ENCODE data around the gene FGF21.

DNA sequence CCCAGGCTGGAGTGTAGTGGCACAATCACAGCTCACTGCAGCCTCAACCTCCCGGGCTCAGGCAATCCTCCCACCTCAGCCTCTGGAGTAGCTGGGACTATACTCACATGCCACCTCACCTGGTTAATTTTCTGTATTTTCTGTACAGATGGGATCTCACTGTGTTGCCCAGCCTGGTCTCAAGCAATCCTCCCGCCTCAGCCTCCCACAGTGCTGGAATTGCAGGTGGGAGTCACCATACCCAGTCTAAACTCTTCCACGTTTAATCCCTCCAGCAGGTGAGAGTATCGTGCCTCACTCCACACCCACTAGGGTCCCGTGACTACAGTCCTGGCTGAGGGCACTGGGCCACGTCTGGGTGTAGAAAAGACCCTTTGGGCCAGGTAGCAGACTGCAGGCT, 39.0 kb downstream of the FGF21 start:
- TF ChIP-seq, protein P1, sequence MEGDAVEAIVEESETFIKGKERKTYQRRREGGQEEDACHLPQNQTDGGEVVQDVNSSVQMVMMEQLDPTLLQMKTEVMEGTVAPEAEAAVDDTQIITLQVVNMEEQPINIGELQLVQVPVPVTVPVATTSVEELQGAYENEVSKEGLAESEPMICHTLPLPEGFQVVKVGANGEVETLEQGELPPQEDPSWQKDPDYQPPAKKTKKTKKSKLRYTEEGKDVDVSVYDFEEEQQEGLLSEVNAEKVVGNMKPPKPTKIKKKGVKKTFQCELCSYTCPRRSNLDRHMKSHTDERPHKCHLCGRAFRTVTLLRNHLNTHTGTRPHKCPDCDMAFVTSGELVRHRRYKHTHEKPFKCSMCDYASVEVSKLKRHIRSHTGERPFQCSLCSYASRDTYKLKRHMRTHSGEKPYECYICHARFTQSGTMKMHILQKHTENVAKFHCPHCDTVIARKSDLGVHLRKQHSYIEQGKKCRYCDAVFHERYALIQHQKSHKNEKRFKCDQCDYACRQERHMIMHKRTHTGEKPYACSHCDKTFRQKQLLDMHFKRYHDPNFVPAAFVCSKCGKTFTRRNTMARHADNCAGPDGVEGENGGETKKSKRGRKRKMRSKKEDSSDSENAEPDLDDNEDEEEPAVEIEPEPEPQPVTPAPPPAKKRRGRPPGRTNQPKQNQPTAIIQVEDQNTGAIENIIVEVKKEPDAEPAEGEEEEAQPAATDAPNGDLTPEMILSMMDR (IDR thresholded peaks at IDR 0.05), result no peak
- TF ChIP-seq POLR2A (IDR thresholded peaks at IDR 0.05) (no peak), EP300 (IDR thresholded peaks at IDR 0.05) (no peak)
